GM19240 (cell line): ENCODE measurements around the gene COA7.
"Not testable (repeated sequence)": the region's sequence is repeated elsewhere in the genome, so short reads cannot be mapped to it uniquely, and the experiment has no call there.

Experiments
- DNase-seq: peaks from one replicate; pipeline ENCODE4 v3.0.0; 2011; ENCODE audit warnings: low spot score; ENCODE audit not compliant: insufficient read length

COA7 gene

DNA sequence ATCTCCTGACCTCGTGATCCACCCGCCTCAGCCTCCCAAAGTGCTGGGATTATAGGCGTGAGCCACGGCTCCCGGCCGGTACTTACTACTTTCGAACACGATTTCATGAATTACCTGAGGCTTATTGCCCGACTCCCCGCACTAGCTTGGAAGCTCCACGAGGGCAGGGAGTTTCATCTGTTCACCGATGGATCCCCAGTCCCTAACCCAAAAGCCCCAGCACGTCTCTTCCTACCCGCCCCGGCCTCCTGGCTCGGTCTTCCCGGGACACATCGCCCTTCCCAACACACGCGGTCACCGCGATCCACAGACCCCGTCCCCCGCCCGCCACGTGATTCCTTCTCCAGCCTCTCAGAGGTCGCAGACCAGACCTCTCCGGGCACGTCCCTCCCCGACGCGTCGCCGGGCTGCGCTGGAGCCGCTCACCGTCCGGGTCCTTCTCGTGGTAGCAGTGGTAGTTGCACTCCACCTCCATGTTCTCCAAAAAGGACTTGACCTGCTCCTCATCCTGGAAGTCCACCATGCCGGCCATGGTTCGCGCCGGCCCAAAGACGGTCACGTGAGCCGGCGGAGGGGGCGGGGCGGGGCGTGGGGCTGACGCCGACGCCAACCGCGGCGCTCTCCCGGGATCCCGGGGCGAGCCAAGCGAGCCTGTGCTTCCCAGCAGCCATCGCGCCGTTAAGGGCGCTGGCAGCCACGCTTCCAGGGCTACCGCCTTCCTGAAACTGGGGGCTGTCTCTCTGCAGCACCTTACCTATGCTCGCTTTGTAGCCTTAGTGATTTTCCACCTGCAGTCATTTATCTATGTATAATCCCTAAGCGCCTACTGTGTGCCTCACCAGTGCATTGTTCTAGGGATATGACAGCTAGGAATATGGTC lies at the start of gene COA7:
TSS of gene COA7 (minus strand) at position 553 of the 880 bp plus-strand sequence. CDS start at position 532, 21 bp downstream.
- peak; percentile 33 for DNase-seq

DNA sequence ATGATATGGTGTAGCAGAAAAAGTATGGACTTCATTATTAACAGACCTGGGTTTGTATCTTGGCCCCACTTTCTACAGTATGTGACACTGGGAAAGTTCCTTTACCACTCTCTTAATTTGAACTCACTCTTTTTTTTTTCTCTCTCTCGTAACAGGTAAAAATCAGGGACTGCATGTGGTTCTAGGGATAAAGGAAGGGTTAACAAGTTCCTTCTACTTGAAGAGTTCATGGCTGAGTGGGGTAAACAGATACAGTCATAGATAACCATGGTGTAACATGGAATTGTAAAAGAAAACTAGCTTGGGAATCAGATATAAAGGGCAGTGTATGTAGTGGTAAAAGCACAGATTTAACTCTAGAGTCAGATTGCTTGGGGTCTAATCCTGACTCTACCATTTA lies 49.3 kb upstream of the COA7 start:
- DNase-seq = no peak

DNA sequence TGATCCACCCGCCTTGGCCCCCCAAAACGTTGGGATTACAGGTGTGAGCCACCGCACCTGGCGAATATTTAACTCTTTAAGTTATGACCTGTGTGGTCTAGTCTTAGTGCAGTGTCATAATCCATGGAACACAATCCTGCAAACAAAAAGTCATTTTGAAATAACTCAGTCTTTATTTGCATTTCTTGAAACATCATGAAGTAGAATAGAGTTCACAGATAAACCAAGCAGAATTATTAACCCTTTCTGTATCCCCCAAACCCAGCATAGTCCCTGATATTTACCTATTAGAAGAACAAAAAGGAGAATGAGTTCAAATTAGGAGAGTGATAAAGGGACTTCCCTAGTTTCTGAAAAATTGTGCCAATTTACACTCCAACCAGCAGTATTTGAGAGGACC lies 48.0 kb upstream of the COA7 start:
- no peak for DNase-seq

DNA sequence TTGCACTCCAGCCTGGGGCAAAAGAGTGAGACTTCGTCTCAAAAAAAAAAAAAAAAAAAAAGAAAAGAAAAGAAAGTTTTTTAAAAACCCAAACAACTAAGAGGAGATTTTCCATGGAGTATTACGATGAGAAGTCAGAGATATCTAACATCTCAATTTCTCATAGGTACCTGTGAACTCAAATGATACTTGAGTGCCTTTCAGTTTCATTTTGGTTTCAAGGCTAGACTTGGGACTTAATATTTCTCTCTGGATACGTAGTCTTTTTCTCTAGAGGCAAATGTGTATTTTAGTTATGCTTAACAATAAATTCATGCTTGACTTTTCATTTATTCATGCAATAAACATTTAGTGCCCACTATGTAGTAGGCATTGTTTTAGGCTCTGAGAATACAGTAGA lies 43.1 kb upstream of the COA7 start:
- DNase-seq = no peak

DNA sequence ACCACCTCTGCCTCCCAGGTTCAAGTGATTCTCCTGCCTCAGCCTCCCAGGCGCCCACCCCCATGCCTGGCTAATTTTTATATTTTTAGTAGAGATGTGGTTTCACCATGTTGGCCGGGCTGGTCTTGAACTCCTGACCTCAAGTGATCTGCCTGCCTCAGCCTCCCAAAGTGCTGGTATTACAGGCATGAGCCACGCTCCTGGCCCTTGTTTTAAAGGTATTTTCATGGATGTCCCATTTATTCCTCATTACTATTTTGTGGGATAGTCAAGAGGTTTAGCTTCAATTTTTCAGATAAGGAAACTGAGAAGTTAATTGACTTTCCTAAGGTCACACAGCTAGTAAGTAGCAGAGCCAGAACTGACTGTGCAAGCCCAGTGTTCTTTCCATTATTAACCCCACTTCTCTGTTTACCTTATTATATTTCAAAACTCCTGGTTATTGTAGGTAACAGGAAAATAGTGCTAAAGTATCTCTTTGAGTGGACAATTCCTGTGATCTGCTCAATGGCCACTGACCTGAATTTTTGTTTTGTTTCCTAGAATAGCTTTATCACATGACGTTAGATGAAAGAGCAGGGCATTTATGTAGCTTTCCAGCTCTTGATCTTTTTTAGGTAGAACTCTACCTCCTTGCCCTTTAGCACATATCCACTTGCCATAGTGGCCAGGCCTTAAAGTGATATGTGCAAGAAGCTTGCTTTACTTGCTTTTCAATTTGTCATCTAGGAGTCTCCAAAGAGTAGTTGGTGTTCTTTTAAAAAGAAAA lies 41.7 kb upstream of the COA7 start:
- no peak for DNase-seq

DNA sequence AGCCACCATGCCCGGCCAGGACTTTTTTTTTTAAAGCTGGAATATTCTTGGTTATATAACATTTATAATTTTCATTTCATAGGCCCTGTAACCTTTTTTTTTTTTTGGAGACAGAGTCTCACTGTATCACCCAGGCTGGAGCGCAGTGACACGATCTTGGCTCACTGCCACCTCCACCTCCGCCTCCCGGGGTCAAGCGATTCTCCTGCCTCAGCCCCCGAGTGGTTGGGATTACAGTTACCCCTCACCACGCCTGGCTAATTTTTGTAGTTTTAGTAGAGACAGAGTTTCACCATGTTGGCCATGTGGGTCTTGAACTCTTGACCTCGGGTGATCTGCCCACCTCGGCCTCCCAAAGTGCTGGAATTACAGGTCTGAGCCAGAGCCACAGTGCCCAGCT lies 40.7 kb upstream of the COA7 start:
- no peak for DNase-seq

DNA sequence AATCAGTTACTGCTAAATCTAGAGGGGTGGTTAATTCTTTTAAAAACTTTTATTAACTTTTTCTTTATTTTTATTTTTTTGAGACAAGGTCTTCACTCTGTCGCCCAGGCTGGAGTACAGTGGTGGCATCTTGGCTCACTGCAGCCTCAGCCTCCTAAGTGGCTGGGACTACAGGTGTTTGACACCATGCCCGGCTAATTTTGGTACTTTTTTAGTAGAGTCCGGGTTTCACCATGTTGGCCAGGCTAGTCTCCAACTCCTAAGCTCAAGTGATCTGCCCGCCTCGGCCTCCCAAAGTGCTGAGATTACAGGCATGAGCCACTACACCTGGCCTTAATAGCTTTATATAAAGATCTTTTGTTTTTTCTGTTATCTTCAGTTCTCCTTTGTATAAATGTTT lies 40.0 kb upstream of the COA7 start:
- DNase-seq = no peak

DNA sequence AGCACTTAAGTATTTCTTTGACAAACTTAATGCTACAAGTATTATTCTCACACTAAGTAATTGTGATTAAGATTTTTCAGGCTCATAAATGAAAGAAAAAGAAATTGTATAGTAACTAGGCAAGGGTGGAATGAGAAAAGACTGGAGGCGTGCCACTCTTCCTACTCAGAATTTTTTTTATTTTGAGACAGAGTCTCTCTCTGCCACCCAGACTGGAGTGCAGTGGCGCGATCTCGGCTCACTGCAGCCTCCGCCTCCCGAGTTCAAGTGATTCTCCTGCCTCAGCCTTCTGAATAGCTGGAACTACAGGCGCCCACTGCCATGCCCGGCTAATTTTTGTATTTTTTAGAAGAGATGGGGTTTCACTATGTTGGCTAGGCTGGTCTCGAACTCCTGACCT lies 37.2 kb upstream of the COA7 start:
- DNase-seq = not testable (repeated sequence)

DNA sequence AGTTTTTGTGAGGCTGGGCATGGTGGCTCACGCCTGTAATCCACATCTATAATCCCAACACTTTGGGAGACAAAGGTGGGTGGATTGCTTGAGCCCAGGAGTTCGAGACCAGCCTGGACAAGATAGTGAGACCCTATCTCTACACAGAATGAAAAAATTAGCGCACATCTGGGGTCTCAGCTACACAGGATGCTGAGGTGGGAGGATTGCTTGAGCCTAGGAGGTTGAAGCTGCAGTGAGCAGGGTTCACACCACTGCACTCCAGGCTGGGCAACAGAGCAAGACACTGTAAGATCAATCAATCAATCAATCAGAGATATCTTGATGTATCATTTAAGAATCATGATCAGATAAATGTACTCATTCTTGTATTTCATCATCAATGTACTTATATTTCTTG lies 35.2 kb upstream of the COA7 start:
- no peak for DNase-seq

DNA sequence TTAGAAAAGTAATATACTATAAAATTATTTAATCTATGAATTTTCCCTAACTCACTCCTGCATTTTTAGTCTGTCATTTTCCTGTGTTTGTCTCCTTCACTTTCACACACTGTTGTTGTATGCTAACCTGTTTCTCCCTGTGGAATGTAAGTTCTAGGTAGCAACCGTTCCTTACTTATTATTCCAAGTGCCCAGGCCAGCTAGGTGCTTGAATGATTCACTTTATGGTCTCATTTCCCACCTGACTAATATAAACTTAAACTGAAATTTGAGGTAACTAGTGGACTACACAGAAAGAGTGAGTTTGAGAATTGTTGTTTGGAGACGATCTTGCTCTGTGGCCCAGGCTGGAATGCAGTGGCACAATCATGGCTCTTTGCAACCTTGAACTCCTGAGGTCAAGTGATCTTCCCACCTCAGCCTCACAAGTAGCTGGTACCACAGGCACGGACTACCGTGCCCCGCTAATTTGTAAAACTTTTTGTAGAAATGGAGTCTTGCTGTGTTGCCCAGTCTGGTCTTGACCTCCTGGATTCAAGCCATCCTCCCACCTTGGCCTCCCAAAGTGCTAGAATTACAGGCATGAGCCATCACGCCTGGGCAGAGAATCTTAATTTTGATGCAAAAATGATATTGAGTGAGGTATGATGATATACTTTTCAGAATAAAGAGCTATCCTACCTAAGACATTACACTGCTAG lies 30.0 kb upstream of the COA7 start:
- DNase-seq = no peak

DNA sequence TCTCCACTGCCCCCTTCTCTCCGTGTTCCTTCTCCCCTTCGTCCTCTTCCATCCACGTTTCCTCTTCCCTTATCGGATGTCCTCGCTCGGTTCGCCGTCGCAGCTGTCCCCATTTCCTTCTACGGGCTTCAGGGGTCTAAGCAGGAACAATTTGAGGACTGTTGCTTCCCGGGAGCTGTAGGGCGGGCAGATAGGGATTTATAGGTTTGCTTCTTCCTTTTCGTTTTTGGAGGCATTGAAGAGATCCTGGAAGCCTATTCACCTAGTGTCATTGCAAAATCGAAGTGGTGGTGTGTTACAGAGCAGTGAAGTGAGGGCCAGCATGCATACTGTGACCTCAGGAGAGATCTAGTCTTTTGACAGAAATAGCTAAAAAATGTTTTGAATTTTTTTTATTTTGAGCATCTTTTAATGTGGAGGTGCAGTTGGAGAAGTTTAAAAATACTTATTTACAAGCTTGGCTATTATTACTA lies 29.0 kb upstream of the COA7 start:
- no peak for DNase-seq

DNA sequence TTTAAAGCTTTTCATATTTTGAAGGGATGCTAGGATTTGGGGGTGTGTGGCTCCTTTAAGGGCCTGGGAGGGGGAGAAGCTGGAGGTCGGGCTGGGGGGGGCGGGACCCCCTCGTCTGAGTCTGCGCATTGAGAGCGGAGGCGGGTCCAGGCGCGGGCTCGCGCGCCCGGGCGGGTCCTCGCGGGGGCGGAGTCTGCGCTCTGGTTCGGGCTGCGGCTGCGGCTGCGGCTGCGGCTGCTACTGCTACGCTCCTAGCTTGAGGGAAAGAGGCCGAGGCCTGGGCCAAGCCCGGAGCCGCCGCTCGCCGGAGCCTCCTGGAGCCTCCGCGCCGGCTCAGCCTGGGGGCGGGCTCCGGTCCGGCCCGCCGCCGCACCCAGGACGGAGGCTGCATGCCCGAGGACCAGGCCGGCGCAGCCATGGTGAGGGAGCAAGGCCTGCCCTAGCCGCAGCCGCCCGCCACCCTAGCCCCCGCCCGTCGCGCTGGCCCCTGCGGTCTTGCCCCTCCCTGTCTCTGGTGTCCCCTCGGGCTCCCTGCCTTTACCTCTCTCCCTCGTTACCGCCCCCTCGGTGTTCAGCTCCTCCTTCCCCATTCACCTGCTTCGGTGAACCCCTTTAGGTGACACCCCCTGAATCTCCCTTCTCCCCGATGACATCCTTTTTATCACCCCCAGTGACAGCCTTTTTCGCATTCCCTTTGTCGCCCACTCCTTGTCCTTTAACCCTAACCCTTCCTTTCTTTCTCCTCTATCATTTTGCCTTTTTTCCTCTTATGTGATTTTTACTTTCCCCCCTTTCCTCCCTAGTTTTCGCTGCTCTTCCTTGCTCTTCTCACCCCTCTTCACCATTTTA lies 28.3 kb upstream of the COA7 start, which contains the start of gene ZYG11B:
TSS of gene ZYG11B (plus strand) at position 189 of the 849 bp plus-strand sequence. CDS start at position 390, 201 bp downstream.
- DNase-seq = peak; percentile 97

DNA sequence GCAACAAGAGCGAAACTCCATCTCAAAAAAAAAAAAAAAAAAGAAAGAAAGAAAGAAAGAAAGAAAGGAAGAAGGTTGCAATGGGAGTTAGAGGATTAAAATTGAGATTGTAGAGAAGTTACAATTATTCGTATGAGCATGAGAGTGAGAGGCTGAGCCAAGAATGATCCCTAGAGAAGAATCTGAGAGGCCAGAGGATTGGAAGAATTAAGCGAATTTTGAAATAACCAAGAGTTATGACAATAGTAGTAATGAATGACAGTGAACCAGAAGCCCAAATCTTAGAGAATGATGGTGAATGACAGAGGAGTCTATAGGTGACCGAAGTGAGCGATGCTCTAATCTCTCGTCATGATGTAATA lies 27.7 kb upstream of the COA7 start:
- no peak for DNase-seq

DNA sequence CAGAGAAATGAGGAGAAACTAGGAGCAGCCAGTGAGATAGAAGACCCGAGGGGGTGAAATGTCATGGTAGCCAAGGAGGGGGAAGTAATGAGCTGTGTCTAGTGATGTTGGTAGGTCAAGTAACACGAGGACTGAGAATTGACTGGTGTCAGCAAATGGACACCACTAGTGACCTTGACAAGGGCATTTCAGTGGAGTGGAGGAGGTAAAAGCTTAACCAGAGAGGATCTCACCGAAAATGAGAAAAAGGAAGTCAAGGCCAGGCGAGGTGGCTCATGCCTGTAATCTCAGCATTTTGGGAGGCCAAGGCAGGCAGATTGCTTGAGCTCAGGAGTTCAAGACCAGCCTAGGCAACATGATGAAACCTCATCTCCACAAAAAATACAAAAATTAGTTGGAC lies 25.1 kb upstream of the COA7 start:
- DNase-seq = no peak

DNA sequence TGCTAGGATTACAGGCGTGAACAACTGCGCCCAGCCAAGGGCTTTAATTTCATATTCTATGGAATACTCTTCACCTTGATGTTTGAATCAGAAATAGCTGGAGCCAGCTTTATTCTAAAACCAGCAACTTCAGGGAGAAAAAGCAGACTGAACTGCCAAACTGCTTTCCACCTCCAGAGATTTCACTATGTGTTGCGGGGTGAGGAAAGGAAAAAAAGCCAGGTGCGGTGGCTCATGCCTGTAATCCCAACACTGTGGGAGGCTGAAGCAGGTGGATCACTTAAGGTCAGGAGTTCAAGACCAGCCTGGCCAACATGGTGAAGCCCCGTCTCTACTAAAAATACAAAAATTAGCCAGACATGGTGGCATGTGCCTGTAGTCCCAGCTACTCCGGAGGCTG lies 17.1 kb upstream of the COA7 start:
- DNase-seq = not testable (repeated sequence)

DNA sequence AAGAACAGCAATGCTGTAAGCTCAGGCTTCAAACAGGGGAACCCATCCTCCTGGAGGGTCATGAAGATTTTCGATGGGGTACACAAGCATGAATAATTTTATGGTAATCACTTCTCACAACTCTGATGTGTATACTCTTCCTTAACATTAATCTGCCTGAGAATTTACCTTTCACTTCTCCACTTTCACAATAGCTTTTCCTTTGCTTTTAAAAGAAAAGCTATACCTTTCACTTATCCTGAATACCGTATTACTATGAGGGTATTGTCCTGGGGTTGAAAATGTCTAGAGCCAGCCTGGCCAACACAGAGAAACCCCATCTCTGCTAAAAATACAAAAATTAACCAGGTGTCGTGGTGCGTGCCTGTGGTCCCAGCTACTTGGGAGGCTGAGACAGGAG lies 15.4 kb upstream of the COA7 start:
- no peak for DNase-seq

DNA sequence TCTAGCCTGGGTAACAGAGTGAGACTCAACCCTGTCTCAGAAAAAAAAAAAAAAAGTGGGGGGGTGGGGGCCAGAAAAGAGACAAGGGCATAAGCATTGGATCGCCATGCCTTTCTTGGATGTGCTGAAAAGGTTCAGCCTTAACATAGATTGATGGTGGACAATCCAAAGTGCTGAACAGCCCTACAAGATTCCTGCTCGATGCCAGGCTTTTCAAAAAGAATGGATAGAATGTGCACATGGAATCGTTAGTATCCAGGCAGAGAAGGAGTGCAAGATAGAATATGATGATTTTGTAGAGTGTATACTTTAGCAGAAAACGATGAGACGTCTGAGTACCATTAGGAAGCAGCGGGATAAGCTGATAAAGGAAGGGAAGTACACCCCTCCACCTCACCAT lies 10.9 kb upstream of the COA7 start:
- DNase-seq = no peak

DNA sequence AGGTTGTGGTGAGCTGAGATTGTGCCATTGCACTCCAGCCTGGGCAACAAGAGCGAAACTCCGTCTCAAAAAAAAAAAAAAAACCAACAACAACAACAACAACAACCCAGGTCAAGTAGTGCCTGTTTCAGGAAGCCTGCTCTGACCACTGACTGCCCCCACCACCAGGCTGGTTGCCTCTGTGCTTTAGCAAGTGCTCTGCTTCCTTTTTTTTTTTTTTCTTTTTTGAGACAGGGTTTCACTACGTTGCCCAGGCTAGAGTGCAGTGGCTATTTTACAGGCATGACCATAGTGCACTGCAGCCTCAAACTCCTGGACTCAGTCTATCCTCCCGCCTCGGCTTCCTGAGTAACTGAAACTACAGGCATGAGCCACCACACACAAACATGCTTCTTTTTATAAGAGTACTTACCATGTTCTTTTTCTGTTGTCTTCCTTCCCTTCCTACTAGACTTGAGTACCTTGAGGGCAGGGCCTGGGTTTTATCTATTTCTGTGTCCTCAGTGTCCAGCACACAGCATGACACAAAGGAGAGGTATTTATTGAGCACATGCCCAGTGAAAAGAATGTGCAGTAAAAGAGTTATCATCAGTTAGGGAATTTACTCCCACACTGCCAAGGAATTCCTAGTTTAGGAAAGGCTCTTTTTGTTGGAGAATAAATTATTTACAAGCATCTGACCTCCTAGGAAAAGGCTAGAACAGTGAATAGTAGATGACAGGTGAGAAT lies 9.9 kb upstream of the COA7 start:
- DNase-seq = no peak

DNA sequence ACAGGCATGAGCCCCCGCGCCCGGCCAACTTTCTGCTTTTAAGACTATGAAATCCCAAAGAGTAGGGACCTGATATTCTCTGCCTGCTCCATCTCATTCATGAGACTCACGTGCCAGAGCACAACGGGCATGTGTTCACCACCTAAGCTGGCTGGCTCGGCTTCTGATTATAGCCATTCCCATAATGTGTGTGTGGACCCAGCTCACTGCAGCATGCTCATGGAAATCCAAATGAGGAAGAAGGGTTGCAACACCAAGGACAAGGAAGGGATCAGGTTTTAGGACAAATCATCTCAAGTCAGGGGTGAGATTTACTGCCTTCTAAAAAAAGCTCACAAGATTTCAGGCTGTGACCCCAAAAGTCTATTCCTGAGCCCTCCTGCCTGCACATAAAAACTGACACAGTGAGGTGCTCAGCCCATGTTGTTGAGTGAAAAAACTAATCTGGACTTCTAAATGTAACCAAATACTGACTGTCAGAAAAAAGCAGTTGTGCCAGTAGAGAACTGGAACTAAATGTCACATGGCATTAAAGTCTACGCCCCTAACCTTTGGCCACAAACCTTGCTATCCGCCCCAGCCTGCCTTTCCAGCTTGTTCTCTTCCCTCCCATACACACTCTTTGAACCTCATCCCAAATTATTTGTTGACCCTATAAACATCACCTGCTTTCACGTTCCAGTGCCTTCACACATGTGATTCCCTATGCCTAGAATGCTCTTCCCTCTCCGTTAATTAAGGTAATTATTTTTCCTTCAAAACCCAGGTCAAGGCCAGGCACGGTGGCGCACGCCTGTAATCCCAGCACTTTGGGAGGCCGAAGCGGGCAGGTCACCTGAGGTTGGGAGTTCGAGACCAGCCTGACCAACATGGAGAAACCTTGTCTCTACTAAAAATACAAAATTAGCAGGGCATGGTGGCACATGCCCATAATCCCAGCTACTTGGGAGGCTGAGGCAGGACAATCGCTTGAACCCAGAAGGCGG lies 9.1 kb upstream of the COA7 start:
- DNase-seq = no peak
